GM20000 (cell line): ENCODE data around the gene KCNV2.
"Not testable (repeated sequence)": the region's sequence is repeated elsewhere in the genome, so short reads cannot be mapped to it uniquely, and the experiment has no call there.

Source experiments
- DNase-seq: peaks from one replicate; pipeline ENCODE4 v3.0.0; 2012; ENCODE audit warnings: low spot score
- CTCF ChIP-seq: IDR thresholded peaks from 2 replicates; pipeline ENCODE4 v1.5.1; 2012; ENCODE audit warnings: mild to moderate bottlenecking, control low read depth; ENCODE audit errors: extremely low read depth, missing control alignments

KCNV2 gene

GRCh38 chr9:2700909-2701550, 16.3 kb upstream of the KCNV2 start:
- TF ChIP-seq CTCF = no peak
- no peak for DNase-seq

- DNase-seq = no peak
- TF ChIP-seq CTCF = no peak
Observed at GRCh38 chr9:2704504-2704903, 12.8 kb upstream of the KCNV2 start.

GRCh38 chr9:2707256-2707655, 10.1 kb upstream of the KCNV2 start:
- DNase-seq = not testable (repeated sequence)

- no peak for DNase-seq
- TF ChIP-seq CTCF = no peak
Observed at GRCh38 chr9:2709645-2710101, 7.6 kb upstream of the KCNV2 start.

GRCh38 chr9:2711716-2712115, 5.6 kb upstream of the KCNV2 start:
- TF ChIP-seq CTCF = no peak
- DNase-seq = no peak

- TF ChIP-seq CTCF = no peak
- no peak for DNase-seq
Observed at GRCh38 chr9:2718001-2718697, 839 bp downstream of the KCNV2 start.

GRCh38 chr9:2718698-2719033, 1.4 kb downstream of the KCNV2 start:
- no peak for TF ChIP-seq CTCF
- DNase-seq = no peak

GRCh38 chr9:2720179-2720654, 2.9 kb downstream of the KCNV2 start:
- no peak for TF ChIP-seq CTCF
- DNase-seq = no peak
